Stimulated activated CD4-positive, alpha-beta T cell treated with anti-CD3 and anti-CD28 coated beads, TNF-alpha, amount 100 ng/mL, for 4 hours (primary cell): Measurements from ENCODE around the gene ADGRD2.

Experiments used
- DNase-seq, 3 experiments: peaks; one replicate each; pipeline ENCODE4 v3.0.0-alpha.2; 2020; ENCODE audit warnings: low read depth in 3 of 3

ADGRD2 gene

GRCh38 chr9:124479947-124480620 lies 29.8 kb downstream of the ADGRD2 start:
- DNase-seq, result no peak

- no peak for DNase-seq
These were observed 30.4 kb downstream of the ADGRD2 start for GRCh38 chr9:124480621-124480981.

- no peak for DNase-seq
These were observed 30.9 kb downstream of the ADGRD2 start for GRCh38 chr9:124481115-124481514.

- no peak for DNase-seq
These were observed 32.3 kb downstream of the ADGRD2 start for GRCh38 chr9:124482431-124483031.

GRCh38 chr9:124483481-124483880 lies 33.2 kb downstream of the ADGRD2 start:
- DNase-seq, result no peak

GRCh38 chr9:124485201-124485600 lies 35.0 kb downstream of the ADGRD2 start:
- DNase-seq, result no peak

GRCh38 chr9:124485936-124486335 lies 35.7 kb downstream of the ADGRD2 start:
- DNase-seq, result no peak

- no peak for DNase-seq
These were observed 36.6 kb downstream of the ADGRD2 start for GRCh38 chr9:124486778-124487259.

- no peak for DNase-seq
These were observed 37.3 kb downstream of the ADGRD2 start for GRCh38 chr9:124487260-124488182.

- no peak for DNase-seq
These were observed 38.5 kb downstream of the ADGRD2 start for GRCh38 chr9:124488641-124489210.

GRCh38 chr9:124489222-124489621 lies 39.0 kb downstream of the ADGRD2 start:
- DNase-seq, result no peak

- no peak for DNase-seq
These were observed 39.8 kb downstream of the ADGRD2 start for GRCh38 chr9:124490004-124490403.

GRCh38 chr9:124491049-124491975 lies 41.1 kb downstream of the ADGRD2 start:
- DNase-seq, result no peak

GRCh38 chr9:124492818-124493217 lies 42.6 kb downstream of the ADGRD2 start:
- no peak for DNase-seq

- no peak for DNase-seq
These were observed 43.0 kb downstream of the ADGRD2 start for GRCh38 chr9:124493218-124493617.

GRCh38 chr9:124493794-124494479 lies 43.7 kb downstream of the ADGRD2 start:
- no peak for DNase-seq

GRCh38 chr9:124495126-124496074 lies 45.1 kb downstream of the ADGRD2 start:
- no peak for DNase-seq

- DNase-seq, result no peak
These were observed 45.8 kb downstream of the ADGRD2 start for GRCh38 chr9:124496075-124496449.

GRCh38 chr9:124496463-124496862 lies 46.2 kb downstream of the ADGRD2 start:
- DNase-seq, result no peak
